Lower lobe of right lung (tissue), 2 donors: ENCODE results near the gene WNT9A. TPM values are rescaled to one million over a fixed set of nuclear protein-coding genes. Genes with fewer than 3 reads are reported as not detected.
"Not testable (repeated sequence)": the region's sequence is repeated elsewhere in the genome, so short reads cannot be mapped to it uniquely, and the experiment has no call there.

Experiments used
- ATAC-seq, 2 donors: fragments of 200-7000 bp; cut with Tn5 transposase; one replicate each; pipeline ENCODE4 v1.9.1; 2020 to 2022; ENCODE audit warnings: mild to moderate bottlenecking in 2 of 2, moderate library complexity in 2 of 2
- DNase-seq: peaks from one replicate; pipeline ENCODE4 v3.0.0-alpha.2; 2020
- H3K27ac ChIP-seq: fragments of 200-600 bp; one replicate; pipeline ENCODE4 v1.8.0; 2022
- H3K27me3 ChIP-seq: fragments of 200-600 bp; one replicate; pipeline ENCODE4 v1.8.0; 2022; ENCODE audit warnings: low read depth
- H3K36me3 ChIP-seq: fragments of 200-600 bp; one replicate; pipeline ENCODE4 v1.8.0; 2022; ENCODE audit warnings: mild to moderate bottlenecking
- H3K4me1 ChIP-seq: fragments of 200-600 bp; one replicate; pipeline ENCODE4 v1.8.0; 2022
- H3K4me3 ChIP-seq: fragments of 200-600 bp; one replicate; pipeline ENCODE4 v1.8.0; 2022; ENCODE audit warnings: mild to moderate bottlenecking
- H3K9me3 ChIP-seq: fragments of 200-600 bp; one replicate; pipeline ENCODE4 v1.8.0; 2022
- CTCF ChIP-seq: fragments of 200-600 bp; IDR thresholded peaks from one replicate; pipeline ENCODE4 v1.8.0; 2022; ENCODE audit warnings: antibody characterized with exemption, mild to moderate bottlenecking
- intact Hi-C: fragments of 100-400 bp; cut with DNase I; formaldehyde crosslinking; loops from one replicate; pipeline ENCODE4 v1.11.0; 2022
- total RNA-seq: library from RNA; stranded (reverse); fragmentation: NEBNext Ultra II Directional; extraction: Animal tissue kit (Norgen Biotek cat#: 25700); gene quantifications from one replicate; pipeline ENCODE4 v1.2.1, GENCODE V29; 2021
- donor health status: DM: no; HTN: yes; CAD: no; lungs with severe emphysema.

Gene WNT9A
- total RNA-seq, 1 donor from 2014 or later, result 7.0 TPM

- peaks cover 25% of the 10 kb centered on the region for H3K4me1 ChIP-seq
- no peak overlapping the region for H3K27ac ChIP-seq
- no peaks in the 10 kb centered on the region for H3K36me3 ChIP-seq
- TF ChIP-seq CTCF, result no peak
- no peaks in the 10 kb centered on the region for H3K9me3 ChIP-seq
- no peak overlapping the region for H3K4me3 ChIP-seq
- H3K27me3 ChIP-seq, result peaks cover 3% of the 10 kb centered on the region
- intact Hi-C loops, result no loop called here
- ATAC-seq (no peak), DNase-seq (peak; percentile 46)
Measured at GRCh38 chr1:227885135-227885647, 62.5 kb downstream of the WNT9A start.

- Histone ChIP-seq H3K4me3 (no peak overlapping the region), H3K27ac (no peak overlapping the region), H3K9me3 (no peaks in the 10 kb centered on the region), H3K4me1 (peaks cover 25% of the 10 kb centered on the region), H3K27me3 (peaks cover 3% of the 10 kb centered on the region), H3K36me3 (no peaks in the 10 kb centered on the region)
- DNase-seq, result peak; percentile 37
- no peak for TF ChIP-seq CTCF
- intact Hi-C loops, result no loop called here
- ATAC-seq, result no peak
Measured at GRCh38 chr1:227884370-227885134, 63.2 kb downstream of the WNT9A start.

GRCh38 chr1:227883641-227884301, 64.0 kb downstream of the WNT9A start:
- intact Hi-C loops, result no loop called here
- no peak for ATAC-seq
- peak; percentile 31 for DNase-seq
- peaks cover 25% of the 10 kb centered on the region for H3K4me1 ChIP-seq
- TF ChIP-seq CTCF, result no peak
- no peaks in the 10 kb centered on the region for H3K36me3 ChIP-seq
- H3K9me3 ChIP-seq, result no peaks in the 10 kb centered on the region
- H3K27me3 ChIP-seq, result peaks cover 3% of the 10 kb centered on the region
- no peak overlapping the region for H3K4me3 ChIP-seq
- H3K27ac ChIP-seq, result no peak overlapping the region

- ATAC-seq (no peak), DNase-seq (peak; percentile 26)
- Histone ChIP-seq H3K36me3 (no peaks in the 10 kb centered on the region), H3K4me3 (no peak overlapping the region), H3K27me3 (peaks cover 3% of the 10 kb centered on the region), H3K9me3 (no peaks in the 10 kb centered on the region), H3K4me1 (peaks cover 25% of the 10 kb centered on the region), H3K27ac (no peak overlapping the region)
- no peak for TF ChIP-seq CTCF
- intact Hi-C loops, result no loop called here
Measured at GRCh38 chr1:227883073-227883520, 64.6 kb downstream of the WNT9A start.

- Histone ChIP-seq H3K27me3 (no peaks in the 10 kb centered on the region), H3K9me3 (no peaks in the 10 kb centered on the region), H3K4me1 (peaks cover 2% of the 10 kb centered on the region), H3K36me3 (no peaks in the 10 kb centered on the region), H3K4me3 (no peak overlapping the region), H3K27ac (no peak overlapping the region)
- TF ChIP-seq CTCF, result no peak
- ATAC-seq (no peak), DNase-seq (no peak)
- intact Hi-C loops, result no loop called here
Measured at GRCh38 chr1:227880342-227880924, 67.3 kb downstream of the WNT9A start.

- intact Hi-C loops, H3K4me1 ChIP-seq, H3K36me3 ChIP-seq, H3K27ac ChIP-seq, H3K4me3 ChIP-seq, ATAC-seq, H3K9me3 ChIP-seq, H3K27me3 ChIP-seq, DNase-seq: not testable (repeated sequence)
Measured at GRCh38 chr1:227877810-227878209, 69.9 kb downstream of the WNT9A start.

GRCh38 chr1:227871892-227872291, 75.8 kb downstream of the WNT9A start:
- H3K4me3 ChIP-seq, H3K9me3 ChIP-seq, H3K4me1 ChIP-seq, H3K36me3 ChIP-seq, H3K27ac ChIP-seq, DNase-seq, H3K27me3 ChIP-seq, ATAC-seq, intact Hi-C loops: not testable (repeated sequence)
